ENCODE results near the gene SOD1. TPM values are rescaled to one million over a fixed set of nuclear protein-coding genes. Genes with fewer than 3 reads are reported as not detected.

Gene SOD1
- total RNA-seq, 1 donor from 2014 or later = 183 TPM

- no peak overlapping the region for H3K27ac Mint-ChIP-seq
- no peaks in the 10 kb centered on the region for H3K9me3 Mint-ChIP-seq
These were observed 11.7 kb downstream of the SOD1 start for GRCh38 chr21:31671146-31671716.

GRCh38 chr21:31671931-31672330 lies 12.4 kb downstream of the SOD1 start:
- Histone ChIP-seq H3K79me2 (ENCODE audit: low read depth) (no peaks in the 10 kb centered on the region), H2AFZ (replicated peaks) (no peak overlapping the region), H3F3A (ENCODE audit: low read depth) (peaks cover 78% of the 10 kb centered on the region), H3K4me3 (no peak overlapping the region), H4K20me1 (ENCODE audit: low read depth) (peaks cover 8% of the 10 kb centered on the region), H3K27ac (peak overlapping the region; percentile 8), H3K9me3 (ENCODE audit: low read depth) (no peaks in the 10 kb centered on the region), H3K4me2 (no peak overlapping the region), H3K27me3 (no peaks in the 10 kb centered on the region), H3K9ac (no peak overlapping the region), H3K4me1 (no peaks in the 10 kb centered on the region), H3K36me3 (peaks cover 5% of the 10 kb centered on the region)
- H3K4me1 Mint-ChIP-seq = no peaks in the 10 kb centered on the region
- no peaks in the 10 kb centered on the region for H3K27me3 Mint-ChIP-seq (ENCODE audit: insufficient read depth, low read depth)
- no peak overlapping the region for H3K4me3 Mint-ChIP-seq
- DNase-seq (ENCODE audit: low spot score) = peak; percentile 29
- H3K36me3 Mint-ChIP-seq = peaks cover 15% of the 10 kb centered on the region
- no peaks in the 10 kb centered on the region for H3K9me3 Mint-ChIP-seq
- TF ChIP-seq EZH2 (IDR thresholded peaks at IDR 0.05) (no peak), EZH2phosphoT487 (IDR thresholded peaks at IDR 0.05) (no peak), CTCF (IDR thresholded peaks at IDR 0.05) (no peak)
- no peak overlapping the region for H3K27ac Mint-ChIP-seq

More at GRCh38 chr21:31671146-31671716, 11.7 kb downstream of the SOD1 start:
- no peaks in the 10 kb centered on the region for H3K4me1 ChIP-seq
- peak overlapping the region; percentile 6 for H3K9ac ChIP-seq
- no peak overlapping the region for H3K4me3 Mint-ChIP-seq
- H3K36me3 ChIP-seq = peaks cover 5% of the 10 kb centered on the region
- H3K36me3 Mint-ChIP-seq = peaks cover 15% of the 10 kb centered on the region
- no peak overlapping the region for H2AFZ ChIP-seq (replicated peaks)
- H3K27ac ChIP-seq = peak overlapping the region; percentile 70
- H3K4me1 Mint-ChIP-seq = no peaks in the 10 kb centered on the region
- no peaks in the 10 kb centered on the region for H3K27me3 ChIP-seq
- no peaks in the 10 kb centered on the region for H3K9me3 ChIP-seq (ENCODE audit: low read depth)
- H3K4me3 ChIP-seq = no peak overlapping the region
- DNase-seq (ENCODE audit: low spot score) = no peak
- no peaks in the 10 kb centered on the region for H3K79me2 ChIP-seq (ENCODE audit: low read depth)
- H3K27me3 Mint-ChIP-seq (ENCODE audit: insufficient read depth, low read depth) = no peaks in the 10 kb centered on the region
- no peak for TF ChIP-seq CTCF (IDR thresholded peaks at IDR 0.05)
- TF ChIP-seq EZH2phosphoT487 (IDR thresholded peaks at IDR 0.05) = no peak
- TF ChIP-seq EZH2 (IDR thresholded peaks at IDR 0.05) = no peak
- peaks cover 12% of the 10 kb centered on the region for H4K20me1 ChIP-seq (ENCODE audit: low read depth)
- peaks cover 84% of the 10 kb centered on the region for H3F3A ChIP-seq (ENCODE audit: low read depth)
- H3K4me2 ChIP-seq = no peak overlapping the region

GRCh38 chr21:31673321-31673912 lies 13.9 kb downstream of the SOD1 start:
- H3K79me2 ChIP-seq (ENCODE audit: low read depth) = no peaks in the 10 kb centered on the region
- TF ChIP-seq CTCF (IDR thresholded peaks at IDR 0.05) = no peak
- no peak for TF ChIP-seq EZH2 (IDR thresholded peaks at IDR 0.05)
- no peak for TF ChIP-seq EZH2phosphoT487 (IDR thresholded peaks at IDR 0.05)
- H4K20me1 ChIP-seq (ENCODE audit: low read depth) = peaks cover 8% of the 10 kb centered on the region
- no peak overlapping the region for H3K4me3 ChIP-seq
- no peaks in the 10 kb centered on the region for H3K9me3 ChIP-seq (ENCODE audit: low read depth)
- no peaks in the 10 kb centered on the region for H3K27me3 Mint-ChIP-seq (ENCODE audit: insufficient read depth, low read depth)
- H3K9me3 Mint-ChIP-seq = no peaks in the 10 kb centered on the region
- H3K27me3 ChIP-seq = no peaks in the 10 kb centered on the region
- H3K4me1 Mint-ChIP-seq = no peaks in the 10 kb centered on the region
- H3K4me2 ChIP-seq = no peak overlapping the region
- peaks cover 15% of the 10 kb centered on the region for H3K36me3 Mint-ChIP-seq
- no peak overlapping the region for H3K27ac ChIP-seq
- H3K27ac Mint-ChIP-seq = no peak overlapping the region
- H3K9ac ChIP-seq = no peak overlapping the region
- peaks cover 63% of the 10 kb centered on the region for H3F3A ChIP-seq (ENCODE audit: low read depth)
- no peak for DNase-seq (ENCODE audit: low spot score)
- no peaks in the 10 kb centered on the region for H3K4me1 ChIP-seq
- peaks cover 5% of the 10 kb centered on the region for H3K36me3 ChIP-seq
- no peak overlapping the region for H3K4me3 Mint-ChIP-seq
- no peak overlapping the region for H2AFZ ChIP-seq (replicated peaks)

Measured in neural progenitor cell (in vitro differentiated cells).